ENCODE data around the gene CKAP5.

DNA sequence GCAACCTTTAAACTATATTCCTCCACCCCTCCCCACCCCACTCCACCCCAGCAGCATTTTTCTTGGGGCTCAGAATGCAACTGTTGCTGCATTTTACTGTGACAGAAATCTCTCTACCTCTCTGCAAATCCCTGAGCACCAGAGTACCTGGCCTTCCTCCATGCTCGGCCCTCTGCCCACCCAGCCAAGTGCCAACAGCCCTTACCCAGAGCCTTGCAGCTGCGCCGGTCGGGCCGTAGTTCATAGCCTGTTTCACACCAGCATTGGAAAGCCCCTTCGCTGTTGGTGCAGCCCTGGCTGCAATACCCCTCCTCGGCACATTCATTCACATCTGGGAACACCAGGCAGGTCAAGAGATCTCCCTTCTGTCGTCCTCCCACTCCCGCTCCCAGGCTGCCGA, 48.9 kb upstream of the CKAP5 start:
- TF ChIP-seq ZNF555 (tag by site-specific recombination; conservative IDR thresholded peaks at IDR 0.05) (no peak), ZNF324 (tag by site-specific recombination; IDR thresholded peaks at IDR 0.05) (no peak), PRDM1 (tag by site-specific recombination; IDR thresholded peaks at IDR 0.05) (no peak), ZNF747 (tag by site-specific recombination; IDR thresholded peaks at IDR 0.05) (no peak), ZNF707 (tag by site-specific recombination; IDR thresholded peaks at IDR 0.05) (no peak)
- TF ChIP-seq, protein P1, sequence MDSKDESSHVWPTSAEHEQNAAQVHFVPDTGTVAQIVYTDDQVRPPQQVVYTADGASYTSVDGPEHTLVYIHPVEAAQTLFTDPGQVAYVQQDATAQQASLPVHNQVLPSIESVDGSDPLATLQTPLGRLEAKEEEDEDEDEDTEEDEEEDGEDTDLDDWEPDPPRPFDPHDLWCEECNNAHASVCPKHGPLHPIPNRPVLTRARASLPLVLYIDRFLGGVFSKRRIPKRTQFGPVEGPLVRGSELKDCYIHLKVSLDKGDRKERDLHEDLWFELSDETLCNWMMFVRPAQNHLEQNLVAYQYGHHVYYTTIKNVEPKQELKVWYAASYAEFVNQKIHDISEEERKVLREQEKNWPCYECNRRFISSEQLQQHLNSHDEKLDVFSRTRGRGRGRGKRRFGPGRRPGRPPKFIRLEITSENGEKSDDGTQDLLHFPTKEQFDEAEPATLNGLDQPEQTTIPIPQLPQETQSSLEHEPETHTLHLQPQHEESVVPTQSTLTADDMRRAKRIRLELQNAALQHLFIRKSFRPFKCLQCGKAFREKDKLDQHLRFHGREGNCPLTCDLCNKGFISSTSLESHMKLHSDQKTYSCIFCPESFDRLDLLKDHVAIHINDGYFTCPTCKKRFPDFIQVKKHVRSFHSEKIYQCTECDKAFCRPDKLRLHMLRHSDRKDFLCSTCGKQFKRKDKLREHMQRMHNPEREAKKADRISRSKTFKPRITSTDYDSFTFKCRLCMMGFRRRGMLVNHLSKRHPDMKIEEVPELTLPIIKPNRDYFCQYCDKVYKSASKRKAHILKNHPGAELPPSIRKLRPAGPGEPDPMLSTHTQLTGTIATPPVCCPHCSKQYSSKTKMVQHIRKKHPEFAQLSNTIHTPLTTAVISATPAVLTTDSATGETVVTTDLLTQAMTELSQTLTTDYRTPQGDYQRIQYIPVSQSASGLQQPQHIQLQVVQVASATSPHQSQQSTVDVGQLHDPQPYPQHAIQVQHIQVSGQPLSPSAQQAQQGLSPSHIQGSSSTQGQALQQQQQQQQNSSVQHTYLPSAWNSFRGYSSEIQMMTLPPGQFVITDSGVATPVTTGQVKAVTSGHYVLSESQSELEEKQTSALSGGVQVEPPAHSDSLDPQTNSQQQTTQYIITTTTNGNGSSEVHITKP (tag by site-specific recombination; IDR thresholded peaks at IDR 0.05): no peak
- TF ChIP-seq, protein P2, sequence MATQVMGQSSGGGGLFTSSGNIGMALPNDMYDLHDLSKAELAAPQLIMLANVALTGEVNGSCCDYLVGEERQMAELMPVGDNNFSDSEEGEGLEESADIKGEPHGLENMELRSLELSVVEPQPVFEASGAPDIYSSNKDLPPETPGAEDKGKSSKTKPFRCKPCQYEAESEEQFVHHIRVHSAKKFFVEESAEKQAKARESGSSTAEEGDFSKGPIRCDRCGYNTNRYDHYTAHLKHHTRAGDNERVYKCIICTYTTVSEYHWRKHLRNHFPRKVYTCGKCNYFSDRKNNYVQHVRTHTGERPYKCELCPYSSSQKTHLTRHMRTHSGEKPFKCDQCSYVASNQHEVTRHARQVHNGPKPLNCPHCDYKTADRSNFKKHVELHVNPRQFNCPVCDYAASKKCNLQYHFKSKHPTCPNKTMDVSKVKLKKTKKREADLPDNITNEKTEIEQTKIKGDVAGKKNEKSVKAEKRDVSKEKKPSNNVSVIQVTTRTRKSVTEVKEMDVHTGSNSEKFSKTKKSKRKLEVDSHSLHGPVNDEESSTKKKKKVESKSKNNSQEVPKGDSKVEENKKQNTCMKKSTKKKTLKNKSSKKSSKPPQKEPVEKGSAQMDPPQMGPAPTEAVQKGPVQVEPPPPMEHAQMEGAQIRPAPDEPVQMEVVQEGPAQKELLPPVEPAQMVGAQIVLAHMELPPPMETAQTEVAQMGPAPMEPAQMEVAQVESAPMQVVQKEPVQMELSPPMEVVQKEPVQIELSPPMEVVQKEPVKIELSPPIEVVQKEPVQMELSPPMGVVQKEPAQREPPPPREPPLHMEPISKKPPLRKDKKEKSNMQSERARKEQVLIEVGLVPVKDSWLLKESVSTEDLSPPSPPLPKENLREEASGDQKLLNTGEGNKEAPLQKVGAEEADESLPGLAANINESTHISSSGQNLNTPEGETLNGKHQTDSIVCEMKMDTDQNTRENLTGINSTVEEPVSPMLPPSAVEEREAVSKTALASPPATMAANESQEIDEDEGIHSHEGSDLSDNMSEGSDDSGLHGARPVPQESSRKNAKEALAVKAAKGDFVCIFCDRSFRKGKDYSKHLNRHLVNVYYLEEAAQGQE (tag by site-specific recombination; IDR thresholded peaks at IDR 0.05): no peak

All from HEK293 (cell line).